CD4-positive, alpha-beta T cell treated with Interferon gamma for 1 hour (primary cell): ENCODE measurements around the gene RUNX3.

Experiments used
- DNase-seq: peaks from one replicate; pipeline ENCODE4 v3.0.0-alpha.2; 2020

RUNX3 gene

DNA sequence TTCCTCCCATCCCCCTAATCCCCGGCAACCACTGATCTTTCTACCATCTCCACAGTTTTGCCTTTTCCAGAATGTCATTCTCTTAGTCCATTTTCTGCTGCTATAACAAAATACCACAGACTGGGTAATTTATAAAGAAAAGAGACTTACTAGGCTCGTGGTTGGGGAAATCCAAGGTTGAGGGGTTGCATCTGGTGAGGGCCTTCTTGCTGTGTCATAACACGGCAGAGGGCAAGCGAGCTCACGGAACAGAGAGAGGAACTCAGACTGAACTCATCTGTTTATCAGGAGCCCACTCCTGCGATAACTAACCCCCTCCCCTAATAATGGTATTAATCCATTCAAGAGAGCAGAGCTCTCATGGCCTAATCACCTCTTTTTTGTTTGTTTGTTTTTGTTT, 52.0 kb downstream of the RUNX3 start:
- DNase-seq, result no peak

DNA sequence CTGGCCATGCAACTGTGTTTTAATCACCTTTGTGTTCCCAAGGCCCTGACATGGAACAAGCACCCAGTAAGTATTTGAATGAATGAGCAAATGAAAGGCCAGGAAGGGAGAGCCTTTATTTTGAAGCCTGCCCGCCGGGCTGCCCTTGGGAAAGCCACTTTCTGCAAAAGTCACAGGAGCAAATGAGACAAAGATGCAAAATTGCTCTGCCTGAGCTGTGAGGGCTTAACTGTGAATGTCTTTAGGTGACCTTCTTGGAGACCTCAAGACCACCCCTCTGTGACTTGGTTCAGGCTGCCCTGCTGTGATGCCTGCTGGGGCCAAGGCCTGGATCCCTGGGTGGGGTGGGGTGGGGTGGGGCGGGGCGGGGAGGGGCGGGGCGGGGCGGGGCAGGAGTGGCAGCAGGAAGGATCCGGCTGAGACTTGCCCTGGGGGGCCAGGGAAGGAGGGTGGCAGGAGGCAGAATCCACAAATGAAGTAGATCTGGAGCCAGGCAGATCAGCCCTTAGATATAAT, 54.0 kb downstream of the RUNX3 start:
- DNase-seq, result no peak

DNA sequence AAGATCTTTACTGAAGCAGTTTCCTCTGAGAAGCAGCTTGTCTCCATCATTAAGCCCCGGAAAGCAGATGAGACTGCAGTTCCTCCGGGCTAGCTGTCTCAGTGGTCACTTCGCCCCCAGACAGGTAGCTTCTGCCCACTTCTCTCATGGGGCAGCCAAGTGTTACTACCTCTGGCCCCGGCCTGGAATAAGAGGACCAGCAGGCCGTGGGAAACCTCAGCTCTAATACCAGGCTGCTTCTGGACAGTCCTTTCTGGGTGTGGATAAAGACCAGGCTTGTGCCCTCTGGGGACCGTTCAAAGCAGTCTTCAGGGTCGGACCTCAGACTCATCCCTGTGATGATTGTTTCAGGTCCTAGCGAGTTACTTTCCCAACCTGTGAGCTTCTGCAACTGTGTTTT, 54.8 kb downstream of the RUNX3 start:
- no peak for DNase-seq

DNA sequence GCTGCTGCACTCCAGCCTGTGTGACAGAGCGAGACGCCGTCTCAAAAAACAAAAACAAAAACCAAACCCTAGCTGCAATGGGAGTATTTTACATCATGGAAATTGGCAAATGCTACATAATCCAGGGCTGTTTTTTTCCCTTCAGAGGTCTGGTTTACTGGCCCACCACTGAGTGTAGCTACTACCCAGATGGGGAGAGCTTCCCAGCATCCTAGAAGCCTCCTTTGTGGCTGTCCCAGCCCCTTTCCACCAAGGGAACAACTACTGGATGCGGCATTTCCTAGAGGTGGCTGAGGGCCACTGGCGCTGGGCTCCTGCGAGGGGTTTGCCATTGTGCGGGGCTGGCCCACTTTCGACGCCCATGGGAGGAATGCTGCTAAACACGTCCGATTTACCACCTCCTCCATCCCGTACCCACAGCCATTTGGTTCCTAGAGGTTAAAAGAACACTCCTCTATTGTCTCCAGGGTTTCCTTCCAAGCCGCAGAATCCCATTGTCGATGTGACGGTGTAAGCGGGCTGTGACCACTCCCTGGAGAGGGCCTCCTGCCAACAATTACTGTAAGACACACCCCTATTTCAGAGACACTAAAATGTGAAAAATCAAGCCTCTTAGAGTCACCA, 55.4 kb downstream of the RUNX3 start:
- no peak for DNase-seq

DNA sequence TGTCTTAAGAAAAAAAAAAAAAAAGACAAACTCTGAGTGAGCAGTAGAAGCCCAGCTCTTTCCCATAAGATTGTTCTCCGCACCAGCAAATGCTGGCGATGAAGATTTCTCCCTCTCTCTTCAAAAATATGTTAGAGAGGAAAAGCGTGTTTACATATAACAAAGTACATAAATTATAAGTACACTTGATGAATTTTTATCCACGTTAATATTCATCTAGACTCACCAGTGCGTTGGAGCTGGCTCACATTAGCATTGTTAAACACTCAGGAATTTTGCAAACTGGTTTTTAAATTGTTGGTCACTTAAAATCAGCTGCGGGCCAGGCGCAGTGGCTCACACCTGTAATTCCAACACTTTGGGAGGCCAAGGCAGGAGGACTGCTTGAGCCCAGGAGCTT, 56.0 kb downstream of the RUNX3 start:
- DNase-seq, result no peak

DNA sequence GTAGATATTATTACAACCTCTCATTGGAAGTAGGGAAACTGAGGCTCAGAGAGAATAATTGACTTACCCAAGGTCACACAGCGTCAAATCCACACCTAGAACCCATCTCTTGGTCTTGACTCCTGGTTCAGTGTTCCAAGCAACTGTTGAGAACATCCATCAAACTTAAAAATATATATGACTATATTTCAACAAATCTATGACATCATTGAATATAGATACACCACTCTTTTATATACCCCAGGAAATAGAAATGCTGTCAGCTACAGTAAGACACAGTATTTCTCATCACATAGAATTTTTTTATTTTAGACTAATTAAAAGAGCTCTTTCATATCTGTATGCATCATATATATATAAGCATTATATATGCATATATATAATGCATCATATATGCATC, 56.9 kb downstream of the RUNX3 start:
- DNase-seq, result no peak

DNA sequence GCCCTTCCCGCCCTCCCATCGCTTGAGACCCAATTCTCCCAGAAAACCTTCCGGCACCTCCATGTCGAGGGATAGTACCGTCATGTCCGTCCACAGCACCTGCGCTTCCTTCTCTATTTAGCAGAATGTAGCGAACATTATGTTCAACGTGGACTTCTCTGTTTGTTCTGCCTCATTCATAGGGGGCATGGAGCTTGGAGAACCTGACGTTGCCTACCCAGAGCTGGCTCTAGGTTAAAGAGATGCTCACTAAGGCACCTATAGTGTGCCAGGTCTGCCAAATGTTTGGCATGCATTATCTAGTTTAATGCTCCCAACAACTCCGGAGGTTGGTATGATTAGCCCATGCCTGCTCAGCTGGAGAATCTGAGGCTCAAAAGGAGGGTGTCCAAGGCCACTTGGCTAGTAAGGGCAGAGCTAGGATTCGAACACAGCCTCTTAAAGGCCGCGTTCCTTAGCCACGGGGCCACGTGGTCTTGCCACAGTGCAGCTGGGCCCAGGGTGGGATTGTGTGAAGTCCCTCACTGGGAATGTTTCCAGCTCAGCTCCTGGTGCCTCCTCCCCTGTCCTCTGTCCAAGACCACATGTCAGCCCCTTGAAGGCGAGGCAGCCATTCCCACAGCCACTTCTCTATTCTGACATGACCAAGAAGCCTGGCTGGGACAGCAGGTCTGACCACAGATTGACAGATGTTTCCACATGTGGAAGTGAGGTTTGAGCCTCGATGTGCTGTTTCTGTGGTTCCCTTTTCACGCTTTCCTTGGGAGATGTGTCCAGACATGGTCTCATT, 57.8 kb downstream of the RUNX3 start:
- DNase-seq, result peak; percentile 11

DNA sequence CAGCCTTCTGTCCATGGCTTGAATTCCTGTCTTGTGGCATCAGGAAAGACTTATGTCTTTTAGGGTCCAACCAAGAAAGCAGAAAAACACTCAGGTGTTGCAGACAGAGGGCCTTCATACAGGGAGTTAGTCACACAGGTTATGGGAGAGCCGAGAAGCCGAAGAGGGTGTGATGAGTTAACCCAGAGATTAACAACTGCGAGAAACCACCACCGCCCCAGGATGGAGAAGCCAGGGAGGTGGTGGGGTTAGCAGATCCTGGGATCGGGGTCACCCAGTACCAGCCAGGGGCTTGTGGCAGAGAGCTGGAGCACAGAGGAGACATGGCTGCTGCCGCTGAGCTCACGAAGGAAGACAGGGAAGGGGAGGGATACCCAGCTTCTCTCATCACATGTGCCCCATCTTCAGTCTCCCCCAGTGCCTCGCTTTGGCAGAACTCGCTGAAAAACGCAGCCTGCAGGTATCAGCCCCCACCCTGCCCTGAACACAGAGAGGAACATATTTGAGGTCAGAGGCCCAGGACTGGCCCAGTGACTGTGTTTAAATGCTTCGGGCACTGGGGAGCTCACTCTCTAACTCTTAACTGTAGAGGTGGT, 58.7 kb downstream of the RUNX3 start:
- DNase-seq, result no peak

DNA sequence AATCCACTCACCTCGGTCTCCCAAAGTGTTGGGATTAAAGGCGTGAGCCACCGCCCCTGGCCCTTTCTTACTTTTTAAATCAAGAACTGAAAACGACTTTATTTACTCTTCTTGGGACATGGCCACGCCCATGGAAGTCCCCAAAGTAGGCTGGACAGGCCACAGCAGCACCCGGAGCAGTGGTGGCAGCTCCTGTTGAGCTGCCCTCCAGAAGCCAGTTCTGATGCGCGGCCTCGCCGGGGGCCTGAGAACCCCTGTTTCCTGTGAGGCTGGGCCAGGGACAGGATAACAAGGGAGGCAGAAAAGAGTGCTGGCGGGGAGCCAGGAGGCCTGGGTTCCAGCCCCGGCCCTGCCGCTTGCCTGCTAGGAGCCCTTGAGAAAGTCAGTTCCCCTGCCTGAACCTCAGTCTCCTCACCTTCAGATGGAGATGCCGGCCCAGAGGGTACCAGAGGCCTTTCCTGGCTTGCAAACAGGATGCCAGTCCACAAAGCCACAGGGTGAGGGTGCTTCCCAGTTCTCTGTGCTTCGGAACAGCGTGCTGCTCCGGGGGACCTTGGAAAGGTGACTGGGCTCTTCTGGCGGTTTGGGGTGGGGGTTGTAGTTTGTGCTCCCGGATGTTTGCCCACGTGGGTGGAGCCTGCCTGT, 59.4 kb downstream of the RUNX3 start:
- DNase-seq, result no peak

DNA sequence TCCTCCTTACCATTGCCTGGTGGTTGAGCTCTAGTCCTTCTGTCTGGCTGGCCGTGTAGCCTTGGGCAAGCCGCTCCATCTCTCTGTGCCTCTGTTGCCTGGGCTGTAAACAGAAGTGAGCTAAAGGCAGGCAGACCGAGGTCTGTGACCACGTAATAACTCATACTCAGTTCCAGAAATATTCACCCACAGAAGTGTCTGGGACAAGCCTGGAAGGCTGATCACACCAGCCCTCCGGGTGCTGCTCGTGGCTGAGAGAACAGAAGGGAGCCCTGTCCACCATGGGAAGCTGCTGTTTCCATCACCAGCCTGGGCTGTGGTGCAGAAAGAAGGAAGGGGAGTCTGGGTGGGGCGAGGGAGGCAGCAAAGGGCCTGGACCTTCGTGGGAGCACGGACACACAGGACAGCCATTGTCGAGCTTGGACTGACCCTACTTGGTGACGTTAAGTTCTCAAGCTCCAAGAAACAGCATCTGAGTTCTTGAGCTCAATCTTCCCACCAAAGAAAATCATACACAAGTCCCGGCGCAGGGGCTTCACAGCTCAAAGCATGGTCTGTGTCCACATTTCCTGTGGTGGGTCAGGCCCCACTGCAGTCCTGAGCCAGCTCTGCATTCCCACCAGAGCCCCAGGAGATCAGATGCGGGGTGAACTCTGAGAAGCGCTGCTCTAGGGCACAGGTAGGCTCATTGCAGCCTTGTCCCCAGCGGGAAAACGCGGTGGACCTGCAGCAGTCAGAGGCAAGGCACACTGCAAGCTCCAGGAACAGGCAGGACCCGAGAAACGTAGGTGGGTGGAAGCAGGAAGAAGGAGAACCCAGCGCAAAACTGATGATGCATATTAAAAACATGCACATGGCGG, 61.8 kb downstream of the RUNX3 start:
- no peak for DNase-seq

DNA sequence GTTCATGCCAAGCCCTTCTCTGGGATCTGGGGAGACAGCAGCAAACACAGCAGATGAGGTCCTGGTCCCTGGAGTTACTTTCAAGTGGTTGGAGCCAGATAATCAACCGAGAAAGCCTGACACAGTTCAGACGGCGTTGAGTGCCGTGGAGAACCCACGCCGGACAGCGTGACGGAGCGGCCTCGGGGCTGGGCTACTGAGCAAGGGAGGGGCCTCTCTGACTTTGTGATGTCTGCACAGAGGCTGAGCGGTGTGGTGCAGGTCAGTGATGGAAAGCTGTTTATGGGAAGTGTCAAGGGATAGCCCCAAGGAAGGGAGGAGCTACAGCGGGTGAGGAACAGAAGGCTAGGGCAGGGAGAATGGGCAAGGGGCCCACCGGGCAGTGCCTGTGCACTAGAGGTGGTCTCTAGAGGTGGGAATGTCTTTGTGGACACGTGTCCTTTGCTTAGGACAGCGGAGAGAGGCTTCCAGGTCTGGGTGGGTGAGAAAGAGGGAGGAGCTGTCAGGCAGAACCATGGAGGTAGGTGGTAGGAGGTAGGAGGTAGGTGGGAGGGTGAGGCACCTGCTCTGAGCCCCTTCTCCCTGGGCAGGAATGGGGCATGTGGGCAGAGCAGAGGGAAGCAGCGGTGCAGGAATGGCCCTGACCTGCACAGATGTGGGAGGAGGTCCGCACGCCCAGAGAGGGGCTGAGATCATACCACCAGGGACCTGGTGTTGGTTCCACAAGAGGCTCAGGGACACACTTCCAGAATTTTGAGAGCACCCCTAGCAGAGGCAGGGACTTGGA, 62.8 kb downstream of the RUNX3 start:
- DNase-seq, result no peak

DNA sequence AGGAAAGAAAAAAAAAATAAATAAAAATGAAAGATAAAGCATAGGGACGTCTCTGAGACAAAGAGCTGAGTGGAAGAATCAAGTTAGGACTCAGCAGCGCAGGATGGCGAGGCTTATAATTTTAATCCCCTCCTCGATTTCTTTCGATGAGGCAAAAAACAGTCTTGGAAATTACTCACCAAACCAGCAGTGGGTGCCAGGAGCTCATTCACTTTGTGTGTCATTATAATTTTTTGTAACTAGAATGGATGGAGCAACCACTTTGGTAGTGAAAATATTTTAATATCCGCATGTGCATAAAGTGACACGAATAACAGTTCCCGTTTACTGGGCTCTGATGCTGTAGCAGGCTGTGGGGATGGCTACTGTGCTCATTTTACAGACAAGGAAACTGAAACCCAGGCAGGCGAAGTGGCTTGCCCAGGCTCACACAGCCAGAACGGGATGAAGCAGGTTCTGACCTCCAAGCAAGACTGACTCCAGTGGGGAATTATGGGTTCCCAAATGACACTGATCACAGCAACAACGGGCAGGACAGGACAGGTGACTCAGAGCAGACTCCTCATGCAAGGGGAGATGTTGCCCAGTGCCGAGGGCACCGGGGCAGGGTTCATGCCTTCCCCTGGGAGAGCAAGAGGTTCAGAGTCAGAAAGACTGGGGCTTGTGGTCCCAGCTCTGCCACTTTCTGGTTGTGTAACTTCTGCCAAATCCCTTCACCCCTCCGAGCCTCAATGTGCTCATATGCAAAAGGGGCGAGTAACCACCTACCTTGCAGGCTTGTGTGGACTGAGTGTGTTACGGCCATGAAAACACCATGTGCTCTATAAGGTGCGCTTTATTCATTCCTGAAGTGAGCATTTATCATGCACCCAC, 63.6 kb downstream of the RUNX3 start:
- DNase-seq, result no peak

DNA sequence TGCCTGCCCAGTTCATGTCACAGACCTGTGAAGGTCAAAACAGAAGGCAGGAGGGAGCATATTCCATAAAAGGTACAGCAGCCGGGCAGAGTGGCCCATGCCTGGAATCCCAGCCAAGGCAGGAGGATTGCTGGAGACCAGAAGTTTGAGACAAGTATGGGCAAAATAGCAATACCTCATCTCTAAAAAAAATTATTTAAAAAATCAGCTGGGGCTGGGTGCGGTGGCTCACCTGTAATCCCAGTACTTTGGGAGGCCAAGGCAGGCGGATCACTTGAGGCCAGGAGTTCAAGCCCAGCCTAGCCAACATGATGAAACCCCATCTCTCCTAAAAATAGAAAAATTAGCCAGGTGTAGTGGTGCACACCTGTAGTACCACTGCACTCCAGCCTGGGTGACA, 64.5 kb downstream of the RUNX3 start:
- no peak for DNase-seq

DNA sequence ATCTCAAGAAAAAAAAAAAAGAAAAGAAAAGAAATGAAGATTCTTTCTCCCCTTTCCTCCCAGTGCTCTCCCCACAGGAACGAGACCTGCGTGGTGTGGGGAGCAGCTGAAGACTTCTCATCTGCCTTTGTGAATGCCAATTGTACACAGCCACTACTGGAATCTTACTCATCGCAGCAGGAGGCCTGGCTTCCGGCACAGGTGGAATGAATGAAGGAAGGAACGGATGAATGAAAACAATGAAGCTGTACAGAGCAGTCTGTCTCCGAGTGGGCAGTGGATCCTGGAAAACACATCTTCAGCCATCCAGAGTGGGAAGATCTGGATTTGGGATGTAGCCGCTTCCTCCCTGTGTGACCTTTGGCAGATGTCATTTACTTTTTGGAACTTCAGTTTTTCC, 64.9 kb downstream of the RUNX3 start:
- DNase-seq, result no peak

DNA sequence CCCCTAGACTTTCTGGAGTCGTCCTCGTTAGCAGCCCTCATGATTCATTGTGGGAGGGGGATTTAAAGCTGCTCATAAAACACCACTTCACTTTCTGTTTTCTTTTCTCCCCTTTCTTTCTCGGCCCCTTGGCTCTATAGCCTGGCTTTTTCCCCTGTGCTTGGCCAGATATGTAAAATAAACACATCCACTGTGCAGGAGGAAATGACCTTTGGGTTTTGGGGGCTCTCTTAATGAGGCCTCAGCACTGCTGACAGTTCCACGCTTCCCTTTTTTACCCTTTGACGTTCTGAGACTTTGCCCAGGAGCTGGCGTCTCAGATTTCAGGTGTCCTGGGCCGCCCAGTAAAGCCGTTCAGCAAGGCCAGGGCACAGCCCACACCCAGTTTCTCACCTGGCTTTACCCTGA, 65.7 kb downstream of the RUNX3 start:
- DNase-seq, result no peak

DNA sequence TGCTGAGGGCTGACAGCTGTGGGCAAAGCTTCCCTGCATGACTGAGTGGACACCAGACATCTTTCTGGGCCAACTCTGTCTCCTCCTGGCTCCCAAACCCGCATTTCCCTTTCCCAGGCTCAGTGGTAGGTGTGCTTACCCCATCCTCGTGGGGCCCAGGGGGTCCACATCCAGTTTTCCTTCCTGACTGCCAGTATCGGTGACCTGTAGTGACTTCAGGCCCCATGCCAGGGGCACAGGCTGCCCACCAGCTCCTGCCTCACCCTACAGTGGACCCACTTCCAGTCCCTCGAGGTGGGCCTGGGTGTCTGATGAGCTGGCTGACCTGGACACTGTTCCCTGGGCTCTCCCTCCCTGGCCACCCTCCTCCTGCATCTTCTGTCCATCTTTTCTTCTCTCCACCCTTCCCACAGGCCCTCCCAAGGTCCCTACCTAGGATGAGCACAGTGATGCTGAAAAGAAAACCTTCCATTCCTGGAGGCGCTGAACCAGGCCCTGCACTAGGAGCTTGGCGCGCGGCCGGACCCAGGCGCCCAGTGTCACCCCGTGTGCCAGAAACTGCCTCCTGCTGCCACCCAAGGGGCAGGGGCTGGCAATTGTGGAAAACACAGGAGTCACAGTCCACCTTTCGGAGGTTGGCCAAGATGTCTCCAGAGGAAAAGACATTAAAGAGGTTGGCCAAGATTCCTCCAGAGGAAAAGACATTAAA, 67.1 kb downstream of the RUNX3 start:
- DNase-seq, result no peak

DNA sequence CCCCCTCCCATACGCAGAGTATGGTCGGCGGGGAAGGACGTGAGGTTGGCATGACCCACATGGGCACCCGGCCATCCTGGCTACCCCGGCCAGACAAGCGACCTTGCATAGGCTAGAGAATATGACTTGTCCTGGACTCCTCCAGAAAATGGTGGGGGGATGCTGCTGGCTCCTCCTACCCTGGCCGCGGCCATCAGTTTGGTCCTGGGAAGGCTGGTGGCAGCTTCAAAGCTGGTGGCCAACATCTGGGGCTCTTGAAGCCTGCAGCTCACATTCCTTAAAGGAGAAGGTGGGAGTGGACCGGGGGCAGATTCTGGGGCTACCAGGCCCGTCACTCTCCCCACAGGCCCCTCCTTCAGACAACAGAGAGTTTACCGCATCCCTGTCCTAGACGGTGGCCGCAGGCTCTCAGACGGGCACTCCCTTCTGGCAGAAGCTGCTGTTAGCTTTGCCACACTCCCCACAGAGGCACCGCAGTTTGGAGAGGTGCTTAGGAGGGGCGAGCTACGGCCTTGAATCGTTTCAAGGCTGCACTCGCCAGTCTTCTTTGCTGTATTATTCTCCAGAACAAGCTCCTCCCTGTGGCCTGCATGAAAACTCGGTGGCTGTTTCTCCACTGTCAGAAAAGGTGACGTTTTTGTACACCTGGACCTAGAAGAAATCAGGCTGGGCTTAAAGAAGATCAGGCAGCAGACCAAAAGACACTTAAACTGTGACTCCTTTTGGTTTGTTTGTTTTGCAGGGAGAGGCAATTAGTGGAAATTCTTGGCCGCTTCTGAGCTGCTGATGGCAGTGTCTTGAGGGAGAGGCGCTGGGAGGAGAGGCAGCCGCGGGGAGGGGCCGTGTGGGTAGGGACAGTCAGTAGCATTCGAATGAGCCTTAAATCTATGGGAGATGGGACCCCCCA, 68.0 kb downstream of the RUNX3 start:
- DNase-seq, result no peak

DNA sequence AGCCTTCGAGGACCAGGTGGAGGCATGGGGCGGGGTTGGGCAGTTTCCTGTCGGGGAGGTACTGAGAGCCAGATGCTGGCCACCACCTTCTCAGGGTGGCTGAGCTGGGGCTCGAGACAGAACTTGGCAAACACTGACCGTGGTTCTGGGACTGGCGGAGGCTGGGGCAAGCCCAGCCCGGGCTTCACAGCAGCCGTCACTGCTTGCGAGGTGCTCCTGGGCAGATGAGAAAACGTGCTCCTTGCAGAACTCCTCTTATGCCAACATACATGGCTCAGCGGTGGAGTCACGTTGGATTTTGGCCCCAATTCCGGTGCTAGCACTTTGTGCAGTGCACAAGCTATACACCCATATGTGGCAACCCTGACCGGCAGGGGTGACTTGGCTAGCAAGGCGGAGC, 69.2 kb downstream of the RUNX3 start:
- DNase-seq, result no peak
